Ovary (tissue), 9 donors: ENCODE results near the gene APBA1. TPM values are rescaled to one million over a fixed set of nuclear protein-coding genes. Genes with fewer than 3 reads are reported as not detected.

Experiments used
- DNase-seq, 5 donors: peaks; one replicate each; pipeline ENCODE4 v3.0.0-alpha.2; 2019 to 2020
- H3K27ac ChIP-seq, 2 donors: fragments of 200-600 bp; one replicate each; pipeline versions ENCODE4 v1.5.1 to v1.8.0; 2019 to 2022
- H3K27me3 ChIP-seq: fragments of 200-600 bp; one replicate; pipeline ENCODE4 v1.8.0; 2022
- H3K36me3 ChIP-seq: fragments of 200-600 bp; sonication (generic); one replicate; pipeline ENCODE4 v1.5.1; 2019
- H3K4me1 ChIP-seq: one replicate; pipeline ENCODE4 v1.8.1; 2013; ENCODE audit warnings: mild to moderate bottlenecking, moderate library complexity; ENCODE audit not compliant: insufficient read depth
- H3K4me3 ChIP-seq: fragments of 200-600 bp; sonication (generic); one replicate; pipeline ENCODE4 v1.5.1; 2017
- H3K9me3 ChIP-seq, 2 donors: fragments of 200-600 bp in 1 of 2; sonication (generic) in 1 of 2; one replicate each; pipeline versions ENCODE4 v1.5.1 to v1.8.1; 2013 to 2019; ENCODE audit warnings: mild to moderate bottlenecking in 1 of 2, moderate library complexity in 1 of 2
- EP300 ChIP-seq: sonication (generic); formaldehyde crosslinking; IDR thresholded peaks from one replicate; pipeline ENCODE4 v1.6.1; 2017; ENCODE audit warnings: antibody characterized with exemption
- POLR2A ChIP-seq: fragments of 450-650 bp; IDR thresholded peaks from one replicate; pipeline ENCODE4 v1.6.1; 2017; ENCODE audit warnings: antibody characterized with exemption, mild to moderate bottlenecking, moderate library complexity
- WGBS, 3 donors: extraction: QIAGEN DNeasy Blood & Tissue Kit in 1 of 3; methylation state at CpG; one replicate each; pipeline versions ENCODE4 v1.1.5 to v1.1.7; 2013 to 2017; 5-methylcytosine and 5-hydroxymethylcytosine counted together
- intact Hi-C, 4 donors: fragments of 100-400 bp; cut with DNase I; formaldehyde crosslinking; loops; one replicate each; pipeline versions ENCODE4 v1.11.0 to v1.15.1; 2022 to 2023
- polyA plus RNA-seq, 2 donors: library from polyadenylated mRNA; stranded (reverse); fragments of 200-250 nt in 1 of 2; fragments of 350-450 nt in 1 of 2; fragmentation: Illumina TruSeq in 1 of 2; extraction: RNeasy Lipid Tissue Mini Kit (QIAGEN cat#74804) in 1 of 2; gene quantifications; one replicate each; pipeline ENCODE4 v1.2.3, GENCODE V29; 2013 to 2014
- total RNA-seq, 7 donors: library from RNA; depleted of rRNA in 2 of 7; stranded (reverse); fragments of >200 nt in 2 of 7; fragmentation: NEBNext Ultra II Directional in 3 of 7; extraction: Animal tissue kit (Norgen Biotek cat#: 25700) in 3 of 7; gene quantifications; one replicate each; pipeline versions ENCODE4 v1.1.0 to v1.2.4, GENCODE V29; 2016 to 2023
- TF ChIP-seq, protein P1 (sequence below), 3 donors: fragments of 450-650 bp in 2 of 3; fragments of 200-600 bp in 1 of 3; IDR thresholded peaks; one replicate each; pipeline versions ENCODE4 v1.5.1 to v1.8.0; 2016 to 2022; ENCODE audit warnings: antibody characterized with exemption in 3 of 3, mild to moderate bottlenecking in 1 of 3
- donor health status: DM: no; HTN: no; CAD: no; lungs with moderate emphysema.
- donor health status: DM: no; HTN: no; CAD: no.
- donor health status: Bipolar disorder and iron deficiency.
- donor health status: DM: yes; HTN: yes; CAD: no.
- donor health status: DM: no; HTN: no; CAD: no.
- donor health status: DM: yes; HTN: yes; CAD: no.

The APBA1 gene
- total and polyA plus RNA-seq, 9 donors, result 2.8 to 17.6 (median 12.9) TPM

GRCh38 chr9:69535286-69535832 is 136.8 kb downstream of the APBA1 start:
- Histone ChIP-seq H3K4me1 (no peaks in the 10 kb centered on the region), H3K36me3 (no peaks in the 10 kb centered on the region), H3K9me3 (no peaks in the 10 kb centered on the region), H3K27me3 (no peaks in the 10 kb centered on the region), H3K4me3 (no peak overlapping the region), H3K27ac (no peak overlapping the region)
- 38 to 44% (median 39%) methylated on average over 1 of the region's 1 CpG for WGBS, 3 donors
- intact Hi-C loops, result loop anchor here in 2 of 4 donors (10.0 kb wide), 2 partner anchors 111 to 401 kb away; no protein-coding TSS in a partner anchor
- TF ChIP-seq, protein P1, sequence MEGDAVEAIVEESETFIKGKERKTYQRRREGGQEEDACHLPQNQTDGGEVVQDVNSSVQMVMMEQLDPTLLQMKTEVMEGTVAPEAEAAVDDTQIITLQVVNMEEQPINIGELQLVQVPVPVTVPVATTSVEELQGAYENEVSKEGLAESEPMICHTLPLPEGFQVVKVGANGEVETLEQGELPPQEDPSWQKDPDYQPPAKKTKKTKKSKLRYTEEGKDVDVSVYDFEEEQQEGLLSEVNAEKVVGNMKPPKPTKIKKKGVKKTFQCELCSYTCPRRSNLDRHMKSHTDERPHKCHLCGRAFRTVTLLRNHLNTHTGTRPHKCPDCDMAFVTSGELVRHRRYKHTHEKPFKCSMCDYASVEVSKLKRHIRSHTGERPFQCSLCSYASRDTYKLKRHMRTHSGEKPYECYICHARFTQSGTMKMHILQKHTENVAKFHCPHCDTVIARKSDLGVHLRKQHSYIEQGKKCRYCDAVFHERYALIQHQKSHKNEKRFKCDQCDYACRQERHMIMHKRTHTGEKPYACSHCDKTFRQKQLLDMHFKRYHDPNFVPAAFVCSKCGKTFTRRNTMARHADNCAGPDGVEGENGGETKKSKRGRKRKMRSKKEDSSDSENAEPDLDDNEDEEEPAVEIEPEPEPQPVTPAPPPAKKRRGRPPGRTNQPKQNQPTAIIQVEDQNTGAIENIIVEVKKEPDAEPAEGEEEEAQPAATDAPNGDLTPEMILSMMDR (IDR thresholded peaks at IDR 0.05), result no peak
- TF ChIP-seq EP300 (no peak), POLR2A (no peak)
- DNase-seq, result no peak

GRCh38 chr9:69532396-69532795 is 139.8 kb downstream of the APBA1 start:
- 74 to 89% (median 75%) methylated on average over 4 of the region's 4 CpGs for WGBS, 3 donors
- no peaks in the 10 kb centered on the region for H3K4me1 ChIP-seq
- no peak overlapping the region for H3K4me3 ChIP-seq
- TF ChIP-seq POLR2A, result no peak
- no peak for TF ChIP-seq EP300
- TF ChIP-seq, protein P1 (IDR thresholded peaks at IDR 0.05), result no peak
- DNase-seq, result no peak
- no peaks in the 10 kb centered on the region for H3K27me3 ChIP-seq
- no peaks in the 10 kb centered on the region for H3K36me3 ChIP-seq
- H3K9me3 ChIP-seq, result no peaks in the 10 kb centered on the region
- intact Hi-C loops, result loop anchor here in 2 of 4 donors (10.0 kb wide), 2 partner anchors 108 to 398 kb away; no protein-coding TSS in a partner anchor
- H3K27ac ChIP-seq, result no peak overlapping the region

- no peak overlapping the region for H3K27ac ChIP-seq
- no peak for DNase-seq
- H3K4me3 ChIP-seq, result no peak overlapping the region
- no peaks in the 10 kb centered on the region for H3K36me3 ChIP-seq
- 92 to 95% (median 93%) methylated on average over 1 of the region's 1 CpG for WGBS, 3 donors
- no peaks in the 10 kb centered on the region for H3K27me3 ChIP-seq
- H3K9me3 ChIP-seq, result no peaks in the 10 kb centered on the region
- intact Hi-C loops, result no loop called here
- TF ChIP-seq EP300, result no peak
- TF ChIP-seq POLR2A, result no peak
- TF ChIP-seq, protein P1 (IDR thresholded peaks at IDR 0.05), result no peak
- H3K4me1 ChIP-seq, result no peaks in the 10 kb centered on the region
These were observed 144.7 kb downstream of the APBA1 start for GRCh38 chr9:69527454-69527853.

DNA sequence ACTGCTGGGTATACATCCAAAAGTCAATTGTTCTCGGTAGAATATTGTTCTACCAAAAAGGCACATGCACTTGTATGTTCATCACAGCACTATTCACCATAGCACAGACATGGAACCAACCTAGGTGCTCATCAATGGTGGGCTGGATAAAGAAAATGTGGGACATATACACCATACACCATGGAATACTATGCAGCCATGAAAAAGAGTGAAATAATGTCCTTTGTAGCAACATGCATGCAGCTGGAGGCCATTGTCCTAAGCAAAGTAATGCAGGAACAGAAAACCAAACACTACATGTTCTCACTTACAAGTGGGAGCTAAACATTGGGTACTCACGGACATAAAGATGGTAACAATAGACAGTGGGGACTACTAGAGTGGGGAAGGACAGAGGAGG is 145.5 kb downstream of the APBA1 start:
- no peaks in the 10 kb centered on the region for H3K27me3 ChIP-seq
- no peak overlapping the region for H3K4me3 ChIP-seq
- DNase-seq, result no peak
- H3K9me3 ChIP-seq, result no peaks in the 10 kb centered on the region
- WGBS, 3 donors, result 94 to 99% (median 99%) methylated on average over 2 of the region's 2 CpGs
- H3K36me3 ChIP-seq, result no peaks in the 10 kb centered on the region
- no peaks in the 10 kb centered on the region for H3K4me1 ChIP-seq
- no peak overlapping the region for H3K27ac ChIP-seq
- intact Hi-C loops, result no loop called here
- TF ChIP-seq, protein P1 (IDR thresholded peaks at IDR 0.05), result no peak
- TF ChIP-seq EP300 (no peak), POLR2A (no peak)
